Measurements from ENCODE around the gene KLHDC8A. TPM values are rescaled to one million over a fixed set of nuclear protein-coding genes. Genes with fewer than 3 reads are reported as not detected.

Gene KLHDC8A
- total and polyA plus RNA-seq, 2 of the 13 experiments (the other 11 are each of a cell fraction or from before 2014, with no cell fraction given), result not detected

- TF ChIP-seq CREM (IDR thresholded peaks at IDR 0.05) (no peak), CREM (CRISPR knock-in tag; IDR thresholded peaks at IDR 0.05) (no peak), KLF6 (CRISPR knock-in tag; IDR thresholded peaks at IDR 0.05) (no peak), PHF8 (CRISPR knock-in tag; IDR thresholded peaks at IDR 0.05) (no peak), ZNF225 (CRISPR knock-in tag; IDR thresholded peaks at IDR 0.05) (no peak), MIER2 (CRISPR knock-in tag; IDR thresholded peaks at IDR 0.05) (no peak), ZBTB33 (CRISPR knock-in tag; IDR thresholded peaks at IDR 0.05) (0 out of 2 replicates have a peak, but pooled peaks have one; percentile 27), SCMH1 (CRISPR knock-in tag; IDR thresholded peaks at IDR 0.05; ENCODE audit: borderline replicate concordance) (no peak), TFDP1 (CRISPR knock-in tag; IDR thresholded peaks at IDR 0.05; ENCODE audit: borderline replicate concordance) (no peak), ZNF687 (CRISPR knock-in tag; IDR thresholded peaks at IDR 0.05) (peak; percentile 37; the same call in 1 of the 2 replicates), ZNF281 (CRISPR knock-in tag; IDR thresholded peaks at IDR 0.05; ENCODE audit: borderline replicate concordance) (peak; percentile 36; the same call in 1 of the 2 replicates), ZNF564 (CRISPR knock-in tag; IDR thresholded peaks at IDR 0.05) (no peak), MXD1 (CRISPR knock-in tag; IDR thresholded peaks at IDR 0.05) (no peak), TCF7 (IDR thresholded peaks at IDR 0.05; ENCODE audit: low read depth) (no peak), ZC3H4 (CRISPR knock-in tag; IDR thresholded peaks at IDR 0.05; ENCODE audit: borderline replicate concordance) (no peak), FOXA1 (IDR thresholded peaks at IDR 0.05) (no peak), FOXA1 (CRISPR knock-in tag; IDR thresholded peaks at IDR 0.05) (0 out of 2 replicates have a peak, but pooled peaks have one; percentile 16)
Measured at GRCh38 chr1:205313563-205314308, 43.0 kb downstream of the KLHDC8A start (continued).

All from HepG2 (cell line).